ENCODE results near the gene USP17L28. TPM values are rescaled to one million over a fixed set of nuclear protein-coding genes. Genes with fewer than 3 reads are reported as not detected.
"Not testable (repeated sequence)": the region's sequence is repeated elsewhere in the genome, so short reads cannot be mapped to it uniquely, and the experiment has no call there.

Gene USP17L28
- total RNA-seq, result not detected

DNA sequence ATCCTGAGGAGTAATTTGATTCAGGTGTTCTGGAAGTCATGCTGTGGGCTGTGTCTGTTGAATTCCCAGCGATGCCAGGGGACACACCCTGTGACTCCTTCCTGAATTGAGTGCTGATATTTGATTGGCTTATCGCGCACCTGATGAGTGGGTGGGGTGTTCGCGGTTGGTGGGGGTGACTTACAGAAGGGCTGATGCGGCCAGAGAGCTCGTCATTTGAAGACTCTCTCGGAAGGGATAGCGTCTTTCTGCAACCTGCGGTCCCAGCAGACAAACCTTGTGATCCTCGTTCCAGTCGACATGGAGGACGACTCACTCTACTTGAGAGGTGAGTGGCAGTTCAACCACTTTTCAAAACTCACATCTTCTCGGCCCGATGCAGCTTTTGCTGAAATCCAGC, at the start of gene USP17L28:
Gene USP17L28, plus strand, starts transcription at position 301 of the 400 bp plus-strand sequence. Its CDS starts 0 bp downstream, at position 301.
- DNase-seq, result not testable (repeated sequence)

- not testable (repeated sequence) for DNase-seq
These were observed 24.5 kb upstream of the USP17L28 start for GRCh38 chr4:9324191-9324590.

DNA sequence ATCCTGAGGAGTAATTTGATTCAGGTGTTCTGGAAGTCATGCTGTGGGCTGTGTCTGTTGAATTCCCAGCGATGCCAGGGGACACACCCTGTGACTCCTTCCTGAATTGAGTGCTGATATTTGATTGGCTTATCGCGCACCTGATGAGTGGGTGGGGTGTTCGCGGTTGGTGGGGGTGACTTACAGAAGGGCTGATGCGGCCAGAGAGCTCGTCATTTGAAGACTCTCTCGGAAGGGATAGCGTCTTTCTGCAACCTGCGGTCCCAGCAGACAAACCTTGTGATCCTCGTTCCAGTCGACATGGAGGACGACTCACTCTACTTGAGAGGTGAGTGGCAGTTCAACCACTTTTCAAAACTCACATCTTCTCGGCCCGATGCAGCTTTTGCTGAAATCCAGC, 23.8 kb upstream of the USP17L28 start, which contains the start of gene USP17L24:
Gene USP17L24, plus strand, starts transcription at position 301 of the 400 bp plus-strand sequence. Its CDS starts 0 bp downstream, at position 301.
- DNase-seq, result not testable (repeated sequence)

DNA sequence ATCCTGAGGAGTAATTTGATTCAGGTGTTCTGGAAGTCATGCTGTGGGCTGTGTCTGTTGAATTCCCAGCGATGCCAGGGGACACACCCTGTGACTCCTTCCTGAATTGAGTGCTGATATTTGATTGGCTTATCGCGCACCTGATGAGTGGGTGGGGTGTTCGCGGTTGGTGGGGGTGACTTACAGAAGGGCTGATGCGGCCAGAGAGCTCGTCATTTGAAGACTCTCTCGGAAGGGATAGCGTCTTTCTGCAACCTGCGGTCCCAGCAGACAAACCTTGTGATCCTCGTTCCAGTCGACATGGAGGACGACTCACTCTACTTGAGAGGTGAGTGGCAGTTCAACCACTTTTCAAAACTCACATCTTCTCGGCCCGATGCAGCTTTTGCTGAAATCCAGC, 19.1 kb upstream of the USP17L28 start, which contains the start of gene USP17L25:
Gene USP17L25, plus strand, starts transcription at position 301 of the 400 bp plus-strand sequence. Its CDS starts 0 bp downstream, at position 301.
- DNase-seq, result not testable (repeated sequence)

- DNase-seq, result not testable (repeated sequence)
These were observed 14.3 kb upstream of the USP17L28 start, which contains the start of gene USP17L26 for GRCh38 chr4:9334358-9334757. USP17L26 (plus strand) TSS chr4:9334658; CDS start chr4:9334658, 0 bp downstream.

- DNase-seq, result not testable (repeated sequence)
These were observed 9.6 kb upstream of the USP17L28 start, which contains the start of gene USP17L5 for GRCh38 chr4:9339103-9339502. USP17L5 (plus strand) TSS chr4:9339403; CDS start chr4:9339403, 0 bp downstream.

GRCh38 chr4:9343848-9344247, 4.8 kb upstream of the USP17L28 start, which contains the start of gene USP17L27:
USP17L27 (plus strand) TSS chr4:9344148; CDS start chr4:9344148, 0 bp downstream.
- not testable (repeated sequence) for DNase-seq

GRCh38 chr4:9350866-9351265, 2.2 kb downstream of the USP17L28 start:
- not testable (repeated sequence) for DNase-seq

- not testable (repeated sequence) for DNase-seq
These were observed 4.6 kb downstream of the USP17L28 start, which contains the start of gene USP17L29 for GRCh38 chr4:9353338-9353737. USP17L29 (plus strand) TSS chr4:9353638; CDS start chr4:9353638, 0 bp downstream.

DNA sequence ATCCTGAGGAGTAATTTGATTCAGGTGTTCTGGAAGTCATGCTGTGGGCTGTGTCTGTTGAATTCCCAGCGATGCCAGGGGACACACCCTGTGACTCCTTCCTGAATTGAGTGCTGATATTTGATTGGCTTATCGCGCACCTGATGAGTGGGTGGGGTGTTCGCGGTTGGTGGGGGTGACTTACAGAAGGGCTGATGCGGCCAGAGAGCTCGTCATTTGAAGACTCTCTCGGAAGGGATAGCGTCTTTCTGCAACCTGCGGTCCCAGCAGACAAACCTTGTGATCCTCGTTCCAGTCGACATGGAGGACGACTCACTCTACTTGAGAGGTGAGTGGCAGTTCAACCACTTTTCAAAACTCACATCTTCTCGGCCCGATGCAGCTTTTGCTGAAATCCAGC, 14.1 kb downstream of the USP17L28 start, which contains the start of gene USP17L30:
Gene USP17L30, plus strand, starts transcription at position 301 of the 400 bp plus-strand sequence. Its CDS starts 0 bp downstream, at position 301.
- DNase-seq, result not testable (repeated sequence)

DNA sequence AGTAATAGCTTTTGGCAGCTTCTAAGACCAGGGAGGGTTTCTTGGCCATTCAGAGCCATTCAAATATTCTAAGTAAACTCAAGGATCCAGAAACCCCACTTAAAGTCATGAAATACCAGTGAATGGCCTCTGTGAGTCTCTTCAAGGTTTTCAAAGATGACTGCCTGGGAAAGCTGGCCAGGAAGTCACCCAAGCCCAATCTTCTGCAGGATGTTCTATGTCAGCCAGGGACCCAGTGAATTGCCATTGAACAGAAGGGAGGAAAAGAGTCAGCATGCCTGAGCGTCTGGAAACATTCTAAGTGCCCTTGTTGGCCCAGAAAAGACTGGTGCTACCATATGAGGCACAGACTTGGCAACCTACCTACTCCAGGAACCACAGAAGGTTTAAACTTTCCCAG, 31.2 kb downstream of the USP17L28 start:
- DNase-seq, result not testable (repeated sequence)

GRCh38 chr4:9381012-9381534, 32.4 kb downstream of the USP17L28 start:
- DNase-seq, result peak; percentile 23

- DNase-seq, result no peak
These were observed 35.4 kb downstream of the USP17L28 start for GRCh38 chr4:9384126-9384525.

DNA sequence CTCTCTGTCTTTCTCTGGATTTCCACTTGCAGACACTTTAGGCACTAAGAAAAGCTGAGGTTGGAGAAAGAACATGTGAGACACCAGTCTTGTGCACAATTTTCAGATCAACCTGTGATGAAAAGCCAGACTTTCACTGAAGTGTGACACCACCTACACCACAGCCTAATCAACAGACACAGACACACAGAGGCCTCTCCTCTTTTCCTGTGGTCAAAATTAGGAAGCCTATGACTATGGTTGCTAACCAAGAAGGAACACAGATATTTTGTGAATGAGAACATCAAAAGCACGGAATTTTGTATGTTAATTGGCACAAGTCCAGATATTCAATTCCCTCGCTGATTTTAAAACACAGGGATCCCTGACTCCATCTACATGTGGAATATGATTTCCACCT, 40.3 kb downstream of the USP17L28 start:
- DNase-seq, result not testable (repeated sequence)

All from effector CD4-positive, alpha-beta T cell (primary cell).